Right cardiac atrium (tissue), 5 donors: ENCODE results near the gene CPS1. TPM values are rescaled to one million over a fixed set of nuclear protein-coding genes. Genes with fewer than 3 reads are reported as not detected.

Experiments
- ATAC-seq, 2 donors: fragments of 200-7000 bp; cut with Tn5 transposase; one replicate each; pipeline versions ENCODE4 v1.8.0 to v1.9.1; 2020; ENCODE audit warnings: moderate library complexity in 2 of 2, mild to moderate bottlenecking in 1 of 2
- DNase-seq, 3 donors: peaks; one replicate each; pipeline ENCODE4 v3.0.0-alpha.2; 2020
- H3K27ac ChIP-seq: one replicate; pipeline ENCODE4 v1.5.1; 2013; ENCODE audit warnings: mild to moderate bottlenecking, low read length, control low read depth, moderate library complexity
- H3K27me3 ChIP-seq: one replicate; pipeline ENCODE4 v1.6.1; 2013; ENCODE audit not compliant: control insufficient read depth, insufficient read depth
- H3K4me1 ChIP-seq: one replicate; pipeline ENCODE4 v1.6.1; 2013; ENCODE audit warnings: low read length; ENCODE audit not compliant: control insufficient read depth, insufficient read depth
- H3K4me3 ChIP-seq: one replicate; pipeline ENCODE4 v1.5.1; 2013; ENCODE audit warnings: low read length, control low read depth
- H3K9me3 ChIP-seq: one replicate; pipeline ENCODE4 v1.6.1; 2013; ENCODE audit warnings: low read length; ENCODE audit not compliant: control insufficient read depth
- WGBS: extraction: QIAGEN DNeasy Blood & Tissue Kit; methylation state at CpG from one replicate; pipeline ENCODE4 v1.1.7; 2013; 5-methylcytosine and 5-hydroxymethylcytosine counted together
- intact Hi-C, 4 donors: fragments of 100-400 bp; cut with DNase I; formaldehyde crosslinking; loops; one replicate each; pipeline versions ENCODE4 v1.11.0 to v1.14.0; 2022 to 2023
- polyA plus RNA-seq: library from polyadenylated mRNA; stranded (reverse); fragments of 200-250 nt; gene quantifications from one replicate; pipeline ENCODE4 v1.2.3, GENCODE V29; 2013
- total RNA-seq, 4 donors: library from RNA; stranded (reverse); fragmentation: NEBNext Ultra II Directional; extraction: Animal tissue kit (Norgen Biotek cat#: 25700); gene quantifications; one replicate each; pipeline ENCODE4 v1.2.1, GENCODE V29; 2021
- donor health status: healthy with polysubstance abuse.
- donor health status: DM: no; HTN: yes; CAD: no.
- donor health status: DM: no; HTN: no; CAD: no.
- donor health status: DM: no; HTN: yes; CAD: no; lungs with severe emphysema.
- donor health status: DM: yes; HTN: yes; CAD: no.

The CPS1 gene
- total and polyA plus RNA-seq, 5 donors, result 1.2 to 5.4 (median 2.8) TPM

DNA sequence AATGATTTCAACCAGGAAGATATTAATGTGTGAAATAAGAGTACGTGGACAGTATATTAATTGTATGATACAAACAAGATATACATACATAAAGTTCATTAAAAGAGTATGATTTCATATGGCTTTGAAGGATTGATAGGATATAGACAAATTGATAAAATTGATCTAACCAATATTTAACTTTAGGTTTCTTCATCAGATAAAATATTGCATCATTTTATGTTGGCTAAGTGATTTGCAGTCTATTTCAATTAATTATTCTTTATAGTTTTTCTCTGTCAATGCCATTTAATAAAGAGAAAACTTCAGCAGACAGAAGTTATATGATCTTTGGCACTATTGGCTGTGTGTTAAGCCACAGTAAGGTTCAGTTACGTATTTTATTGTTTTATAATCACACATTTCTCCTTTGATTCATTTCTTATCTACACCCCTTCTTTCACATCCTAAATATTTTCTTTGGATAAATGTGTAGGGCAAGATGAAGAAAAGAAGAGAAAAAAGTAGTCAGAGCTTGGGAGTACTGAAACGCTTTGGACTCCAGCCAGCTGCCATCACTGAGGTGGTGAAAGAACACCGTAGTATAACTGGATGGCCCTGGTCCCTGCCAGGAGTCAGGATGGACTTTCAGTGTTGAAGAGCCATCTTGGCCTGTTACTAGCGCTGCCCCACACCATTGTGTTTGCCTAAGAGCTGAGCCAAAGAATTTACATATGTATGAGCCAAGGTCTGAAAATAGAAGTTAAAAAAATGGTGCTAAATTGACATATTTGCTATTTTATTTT lies 9.8 kb upstream of the CPS1 start:
- intact Hi-C loops, result no loop called here
- H3K27me3 ChIP-seq, result no peaks in the 10 kb centered on the region
- no peak overlapping the region for H3K4me3 ChIP-seq
- WGBS, result 48% methylated on average over 5 of the region's 5 CpGs
- no peaks in the 10 kb centered on the region for H3K4me1 ChIP-seq
- no peak overlapping the region for H3K27ac ChIP-seq
- no peak for ATAC-seq
- H3K9me3 ChIP-seq, result no peaks in the 10 kb centered on the region
- DNase-seq, result peak in 2 of 3 donors; percentile 21 to 54

DNA sequence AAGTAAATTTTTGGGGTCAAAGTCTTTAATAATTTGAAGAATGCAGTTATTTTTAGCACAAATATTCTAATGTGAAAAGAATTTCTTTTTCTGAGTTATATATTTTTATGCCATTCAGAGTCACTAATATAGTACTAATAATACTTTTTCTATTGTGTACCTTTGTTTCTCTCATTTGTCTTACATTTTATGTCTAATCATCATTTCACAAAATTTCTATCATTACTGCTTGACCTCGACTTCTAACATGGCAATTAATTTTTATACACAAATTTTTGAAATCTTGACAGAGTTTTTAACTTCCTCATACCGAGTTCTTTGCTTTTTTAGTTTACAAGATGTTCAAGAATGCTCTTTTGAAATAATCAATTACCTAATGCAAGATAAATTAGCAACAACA lies 8.4 kb upstream of the CPS1 start:
- Histone ChIP-seq H3K27me3 (no peaks in the 10 kb centered on the region), H3K27ac (no peak overlapping the region), H3K9me3 (no peaks in the 10 kb centered on the region), H3K4me3 (no peak overlapping the region), H3K4me1 (no peaks in the 10 kb centered on the region)
- intact Hi-C loops, result no loop called here
- no peak for ATAC-seq
- WGBS, result 57% methylated on average over 2 of the region's 2 CpGs
- DNase-seq, result no peak

GRCh38 chr2:210548878-210549384 lies 7.5 kb upstream of the CPS1 start:
- Histone ChIP-seq H3K4me3 (no peak overlapping the region), H3K9me3 (no peaks in the 10 kb centered on the region), H3K4me1 (no peaks in the 10 kb centered on the region), H3K27ac (no peak overlapping the region), H3K27me3 (no peaks in the 10 kb centered on the region)
- ATAC-seq (no peak), DNase-seq (no peak)
- intact Hi-C loops, result no loop called here
- 81% methylated on average over 8 of the region's 8 CpGs for WGBS

DNA sequence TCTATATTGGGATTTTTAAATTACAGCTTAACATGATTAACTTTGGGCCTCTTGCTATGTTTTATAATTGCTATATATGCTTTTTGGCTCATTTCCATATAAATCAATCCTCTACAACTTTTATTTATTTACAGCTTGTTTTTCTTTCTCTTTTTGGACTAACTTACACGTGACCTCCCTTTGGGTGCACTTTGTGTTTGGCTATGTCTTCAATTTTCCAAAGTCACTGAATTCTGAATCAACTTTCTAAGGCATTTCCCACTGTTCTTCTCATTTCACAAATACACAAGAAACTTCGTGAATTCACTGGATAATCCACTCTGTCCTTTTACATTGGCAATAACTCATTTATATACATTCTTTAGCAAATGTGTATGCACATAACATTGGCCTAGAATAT lies 5.4 kb upstream of the CPS1 start:
- intact Hi-C loops, result no loop called here
- Histone ChIP-seq H3K4me1 (no peaks in the 10 kb centered on the region), H3K27me3 (no peaks in the 10 kb centered on the region), H3K27ac (no peak overlapping the region), H3K9me3 (no peaks in the 10 kb centered on the region), H3K4me3 (no peak overlapping the region)
- DNase-seq (no peak), ATAC-seq (no peak)
- 52% methylated on average over 2 of the region's 2 CpGs for WGBS

DNA sequence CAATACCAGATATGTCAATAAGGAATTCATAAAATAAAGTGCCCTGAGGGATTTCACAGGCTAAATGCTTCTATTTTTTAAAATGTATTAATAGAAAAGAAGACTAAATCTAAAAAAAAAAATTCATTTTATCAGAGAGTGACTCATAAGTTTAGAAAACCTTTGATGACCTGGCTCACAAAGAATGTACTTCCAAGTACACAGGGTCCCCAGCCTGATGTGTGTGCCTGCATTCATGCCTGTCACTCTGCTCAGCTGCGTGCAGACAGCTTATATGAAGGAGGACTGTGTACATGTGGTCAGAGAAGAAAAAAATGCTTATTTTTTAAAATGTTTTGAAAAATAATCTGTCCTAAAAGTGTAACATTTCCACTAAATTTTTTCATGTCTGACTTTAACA lies 3.0 kb upstream of the CPS1 start:
- intact Hi-C loops, result no loop called here

DNA sequence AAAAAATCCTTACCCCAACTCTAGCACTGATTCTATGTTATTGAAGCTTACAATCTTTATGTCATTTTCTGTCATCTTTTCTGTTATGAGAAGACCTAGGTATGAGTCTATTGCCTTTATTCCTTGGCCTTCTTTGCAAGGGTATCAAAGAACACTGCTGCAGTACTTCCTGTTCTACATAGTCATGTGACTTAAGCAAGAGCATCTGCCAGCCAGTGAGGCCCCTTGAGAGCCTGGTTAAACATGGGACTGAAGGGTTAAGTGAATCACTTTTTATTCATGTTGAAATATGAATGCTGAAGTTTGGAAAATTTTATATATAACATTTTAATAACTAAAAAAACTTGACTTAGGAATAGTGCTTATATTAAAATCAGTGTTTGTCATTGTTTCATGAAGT lies 844 bp upstream of the CPS1 start:
- H3K9me3 ChIP-seq, result no peaks in the 10 kb centered on the region
- ATAC-seq (no peak), DNase-seq (no peak)
- H3K4me3 ChIP-seq, result no peak overlapping the region
- no peak overlapping the region for H3K27ac ChIP-seq
- intact Hi-C loops, result no loop called here
- H3K27me3 ChIP-seq, result no peaks in the 10 kb centered on the region
- H3K4me1 ChIP-seq, result no peaks in the 10 kb centered on the region

More for the DNA sequence above, 3.0 kb upstream of the CPS1 start:
- Histone ChIP-seq H3K9me3 (no peaks in the 10 kb centered on the region), H3K4me1 (no peaks in the 10 kb centered on the region), H3K27ac (no peak overlapping the region), H3K27me3 (no peaks in the 10 kb centered on the region), H3K4me3 (no peak overlapping the region)
- DNase-seq, result no peak
- ATAC-seq, result no peak
- WGBS, result 46% methylated on average over 1 of the region's 1 CpG

DNA sequence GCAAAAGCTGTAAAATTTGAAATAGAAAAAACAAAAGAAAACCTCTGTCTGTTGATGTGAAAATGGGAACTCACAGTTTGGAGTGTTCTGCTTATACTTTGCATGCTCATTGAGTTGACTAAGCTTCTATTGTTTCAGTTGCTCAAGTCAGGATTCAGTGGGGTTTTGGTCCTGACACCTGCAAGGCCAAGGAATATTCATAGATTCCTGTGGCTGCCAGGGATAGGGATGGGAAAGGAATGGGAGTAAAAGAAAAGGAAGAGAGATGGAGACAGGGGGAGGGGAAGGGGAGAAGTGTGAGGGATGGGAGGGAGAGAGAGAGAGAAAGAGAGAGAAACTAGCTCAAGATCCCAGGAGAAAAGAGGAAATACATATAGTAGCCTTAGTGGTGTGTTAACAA lies 1.3 kb downstream of the CPS1 start:
- DNase-seq (no peak), ATAC-seq (no peak)
- intact Hi-C loops, result no loop called here
- no peaks in the 10 kb centered on the region for H3K9me3 ChIP-seq
- no peaks in the 10 kb centered on the region for H3K27me3 ChIP-seq
- no peak overlapping the region for H3K4me3 ChIP-seq
- H3K27ac ChIP-seq, result no peak overlapping the region
- no peaks in the 10 kb centered on the region for H3K4me1 ChIP-seq

DNA sequence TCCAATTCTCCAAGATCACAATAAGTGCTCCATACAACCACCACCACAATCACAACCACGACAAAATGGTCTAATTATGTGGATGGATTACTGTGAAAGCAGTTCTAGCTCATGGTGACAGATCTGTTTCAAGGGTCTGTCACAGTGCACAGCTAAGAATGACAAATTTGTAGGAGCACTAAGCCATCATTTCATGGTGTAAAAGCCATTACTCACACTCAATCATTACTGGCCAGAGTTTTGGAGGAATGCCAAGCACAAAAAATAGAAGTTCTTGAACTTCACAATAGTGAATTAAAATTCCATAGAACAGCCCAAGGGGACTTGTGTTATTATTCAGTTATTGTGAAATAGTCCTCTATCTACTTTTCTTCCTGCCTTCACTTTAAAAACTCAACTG lies 2.3 kb downstream of the CPS1 start:
- WGBS, result 31% methylated on average over 1 of the region's 1 CpG
- no peaks in the 10 kb centered on the region for H3K27me3 ChIP-seq

GRCh38 chr2:210559182-210559581 lies 2.8 kb downstream of the CPS1 start:
- Histone ChIP-seq H3K4me3 (no peak overlapping the region), H3K27ac (no peak overlapping the region), H3K9me3 (no peaks in the 10 kb centered on the region), H3K4me1 (no peaks in the 10 kb centered on the region), H3K27me3 (no peaks in the 10 kb centered on the region)
- intact Hi-C loops, result no loop called here
- no peak for DNase-seq
- no peak for ATAC-seq
- 85% methylated on average over 6 of the region's 6 CpGs for WGBS

More for the DNA sequence above, 2.3 kb downstream of the CPS1 start:
- ATAC-seq, result no peak
- H3K4me3 ChIP-seq, result no peak overlapping the region
- no peaks in the 10 kb centered on the region for H3K9me3 ChIP-seq
- intact Hi-C loops, result no loop called here
- no peaks in the 10 kb centered on the region for H3K4me1 ChIP-seq
- DNase-seq, result no peak
- no peak overlapping the region for H3K27ac ChIP-seq

GRCh38 chr2:210561475-210561874 lies 5.1 kb downstream of the CPS1 start:
- Histone ChIP-seq H3K27me3 (no peaks in the 10 kb centered on the region), H3K9me3 (no peaks in the 10 kb centered on the region), H3K4me3 (no peak overlapping the region), H3K27ac (no peak overlapping the region), H3K4me1 (no peaks in the 10 kb centered on the region)
- no peak for ATAC-seq
- intact Hi-C loops, result no loop called here
- DNase-seq, result no peak
- 93% methylated on average over 5 of the region's 5 CpGs for WGBS

DNA sequence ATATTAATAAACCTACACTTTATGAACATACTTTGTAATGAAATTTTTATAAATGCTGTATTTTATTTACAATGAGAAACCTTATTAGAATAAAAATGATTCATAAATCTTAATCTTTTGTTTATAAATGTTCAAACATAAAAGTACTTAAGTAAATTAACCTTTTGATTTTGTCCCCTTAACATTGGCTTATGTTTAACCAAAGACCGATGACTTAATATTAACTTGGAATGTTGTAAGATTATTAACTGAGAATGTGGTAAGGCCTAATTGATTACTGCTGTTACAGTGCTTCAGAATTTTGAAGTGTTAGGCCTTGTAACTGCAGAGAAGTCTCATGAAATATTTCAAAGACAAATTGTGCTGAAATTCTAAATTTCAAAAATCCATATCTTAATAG lies 5.7 kb downstream of the CPS1 start:
- no peak overlapping the region for H3K4me3 ChIP-seq
- 94% methylated on average over 1 of the region's 1 CpG for WGBS
- no peak overlapping the region for H3K27ac ChIP-seq
- DNase-seq, result no peak
- no peaks in the 10 kb centered on the region for H3K9me3 ChIP-seq
- intact Hi-C loops, result no loop called here
- no peak for ATAC-seq
- no peaks in the 10 kb centered on the region for H3K4me1 ChIP-seq
- H3K27me3 ChIP-seq, result no peaks in the 10 kb centered on the region
